A673 (cell line): ENCODE data around the gene PCID2. TPM values are rescaled to one million over a fixed set of nuclear protein-coding genes. Genes with fewer than 3 reads are reported as not detected.

ENCODE experiments used
- BruUV-seq: library from RNA; stranded (reverse); fragments of 400-500 nt; replicated peaks from 2 replicates; lab custom pipeline; 2021; lab: Mats Ljungman, UMichigan
- CTCF ChIA-PET: fragments of 300-600 bp; sonication (Branson Sonifier 250); formaldehyde crosslinking; loops from one replicate; lab custom pipeline; 2022; ENCODE audit warnings: antibody characterized with exemption; lab: Charles Lee
- POLR2A ChIA-PET: fragments of 300-600 bp; sonication (Branson Sonifier 250); formaldehyde crosslinking; loops from one replicate; lab custom pipeline; 2022; ENCODE audit warnings: antibody characterized with exemption; ENCODE audit not compliant: low non-redundant PET; lab: Charles Lee
- DNase-seq: peaks from one replicate; pipeline ENCODE4 v3.0.0-alpha.2; 2015; ENCODE audit warnings: low spot score
- H3K27ac ChIP-seq: fragments of 200-600 bp; sonication (generic); 2 replicates; pipeline ENCODE4 v1.5.1; 2016; ENCODE audit warnings: mixed run types, low read depth, mild to moderate bottlenecking, mixed read lengths, antibody characterized with exemption, low read length; ENCODE audit not compliant: poor library complexity, severe bottlenecking
- H3K27me3 ChIP-seq: fragments of 200-600 bp; sonication (generic); replicated peaks from 2 replicates; pipeline ENCODE4 v1.6.1; 2017; ENCODE audit warnings: mixed run types, low read depth, mild to moderate bottlenecking, mixed read lengths, antibody characterized with exemption, low read length; ENCODE audit not compliant: insufficient read depth, poor library complexity
- H3K36me3 ChIP-seq: fragments of 200-600 bp; sonication (generic); 2 replicates; pipeline ENCODE4 v1.6.1; 2016; ENCODE audit warnings: mixed run types, mild to moderate bottlenecking, mixed read lengths, antibody characterized with exemption, low read length; ENCODE audit not compliant: insufficient read depth, poor library complexity, severe bottlenecking
- H3K4me1 ChIP-seq: fragments of 200-600 bp; sonication (generic); 2 replicates; pipeline ENCODE4 v1.6.1; 2017; ENCODE audit warnings: mixed run types, mild to moderate bottlenecking, mixed read lengths, antibody characterized with exemption, low read length; ENCODE audit not compliant: insufficient read depth, poor library complexity, severe bottlenecking
- H3K4me3 ChIP-seq: fragments of 200-600 bp; sonication (generic); 2 replicates; pipeline ENCODE4 v1.5.1; 2016; ENCODE audit warnings: low read depth, mixed run types, mild to moderate bottlenecking, mixed read lengths, low read length; ENCODE audit not compliant: poor library complexity, severe bottlenecking
- H3K9me3 ChIP-seq: fragments of 200-600 bp; sonication (generic); 2 replicates; pipeline ENCODE4 v1.6.1; 2016; ENCODE audit warnings: mixed run types, low read depth, mild to moderate bottlenecking, mixed read lengths, antibody characterized with exemption, low read length; ENCODE audit not compliant: poor library complexity, severe bottlenecking
- CTCF ChIP-seq: fragments of 300-800, 200-600 bp; sonication (generic); conservative IDR thresholded peaks from 2 replicates; pipeline ENCODE4 v1.5.1; 2017; ENCODE audit warnings: low read depth, mild to moderate bottlenecking, antibody characterized with exemption, low read length, moderate library complexity, mixed read lengths
- EZH2 ChIP-seq: fragments of 200-600 bp; sonication (generic); IDR thresholded peaks from 2 replicates; pipeline ENCODE4 v1.6.1; 2017; ENCODE audit warnings: borderline replicate concordance, low read depth, mild to moderate bottlenecking, mixed read lengths, antibody characterized with exemption, low read length; ENCODE audit not compliant: poor library complexity, severe bottlenecking
- intact Hi-C: fragments of 100-400 bp; cut with micrococcal nuclease; formaldehyde crosslinking; loops from one replicate; pipeline ENCODE4 v1.10.0; 2022; ENCODE audit not compliant: unreplicated experiment
- total RNA-seq: library from RNA; stranded (reverse); gene quantifications from 2 replicates; pipeline ENCODE4 v1.2.3, GENCODE V29; 2021

The PCID2 gene
- total RNA-seq, 1 experiment from 2014 or later = 67.5 TPM

GRCh38 chr13:113148940-113149503, 59.4 kb downstream of the PCID2 start:
- ChIA-PET POLR2A (no interaction called here), CTCF (no interaction called here)
- BruUV-seq = no TSS peak
- DNase-seq = no peak
- Histone ChIP-seq H3K27me3 (no peaks in the 10 kb centered on the region), H3K27ac (no peak overlapping the region), H3K36me3 (no peaks in the 10 kb centered on the region), H3K4me3 (no peak overlapping the region), H3K9me3 (no peaks in the 10 kb centered on the region), H3K4me1 (peaks cover 19% of the 10 kb centered on the region)
- intact Hi-C loops = no loop called here
- TF ChIP-seq CTCF = no peak
- no peak for TF ChIP-seq EZH2

- no peak for DNase-seq
- H3K27me3 ChIP-seq = no peaks in the 10 kb centered on the region
- CTCF ChIA-PET = no interaction called here
- no peaks in the 10 kb centered on the region for H3K9me3 ChIP-seq
- intact Hi-C loops = no loop called here
- POLR2A ChIA-PET = no interaction called here
- H3K27ac ChIP-seq = no peak overlapping the region
- H3K36me3 ChIP-seq = no peaks in the 10 kb centered on the region
- H3K4me1 ChIP-seq = peaks cover 16% of the 10 kb centered on the region
- no peak overlapping the region for H3K4me3 ChIP-seq
- TF ChIP-seq EZH2 (no peak), CTCF (no peak)
- no TSS peak for BruUV-seq
Measured at GRCh38 chr13:113148407-113148806, 60.1 kb downstream of the PCID2 start.

GRCh38 chr13:113147206-113147605, 61.3 kb downstream of the PCID2 start:
- Histone ChIP-seq H3K9me3 (no peaks in the 10 kb centered on the region), H3K4me3 (no peak overlapping the region), H3K27ac (no peak overlapping the region), H3K4me1 (peaks cover 4% of the 10 kb centered on the region), H3K36me3 (no peaks in the 10 kb centered on the region), H3K27me3 (no peaks in the 10 kb centered on the region)
- CTCF ChIA-PET = no interaction called here
- no peak for DNase-seq
- no peak for TF ChIP-seq CTCF
- TF ChIP-seq EZH2 = no peak
- intact Hi-C loops = no loop called here
- POLR2A ChIA-PET = no interaction called here
- BruUV-seq = no TSS peak
